ENCODE results near the gene TRIO.

TRIO gene

GRCh38 chr5:14556015-14556414 lies 412.9 kb downstream of the TRIO start:
- H3K4me3 ChIP-seq (ENCODE audit: low read length) = no peak overlapping the region
- no peak for TF ChIP-seq CTCF (conservative IDR thresholded peaks at IDR 0.05; ENCODE audit: low read length)

DNA sequence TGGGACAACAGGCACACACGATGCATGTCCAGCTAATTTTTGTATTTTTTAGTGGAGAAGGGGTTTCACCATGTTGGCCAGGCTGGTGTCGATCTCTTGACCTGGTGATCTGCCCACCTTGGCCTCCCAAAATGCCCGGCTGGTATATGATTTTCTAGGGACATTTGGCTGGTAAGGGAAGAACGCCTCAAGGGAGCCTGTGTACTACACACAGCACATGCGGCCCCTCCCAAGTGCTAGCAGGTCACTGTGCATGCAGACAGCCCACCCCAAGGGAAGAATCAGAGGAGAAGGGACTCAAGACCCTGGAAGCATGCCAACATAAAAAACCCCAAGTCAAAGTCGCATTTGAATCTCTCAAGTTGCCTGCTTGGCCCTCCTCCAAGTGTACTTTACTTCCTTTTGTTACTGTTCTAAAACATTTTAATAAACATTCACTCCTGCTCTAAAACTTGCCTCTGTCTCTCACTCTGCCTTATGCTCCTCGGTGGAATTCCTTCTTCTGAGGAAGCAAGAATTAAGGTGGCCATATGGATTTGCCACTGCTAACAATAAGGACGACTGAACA lies 414.1 kb downstream of the TRIO start:
- H3K4me3 ChIP-seq (ENCODE audit: low read length) = no peak overlapping the region
- DNase-seq (ENCODE audit: low read depth) = no peak
- TF ChIP-seq CTCF (conservative IDR thresholded peaks at IDR 0.05; ENCODE audit: low read length) = no peak

More at GRCh38 chr5:14556015-14556414, 412.9 kb downstream of the TRIO start:
- DNase-seq (ENCODE audit: low read depth) = no peak

DNA sequence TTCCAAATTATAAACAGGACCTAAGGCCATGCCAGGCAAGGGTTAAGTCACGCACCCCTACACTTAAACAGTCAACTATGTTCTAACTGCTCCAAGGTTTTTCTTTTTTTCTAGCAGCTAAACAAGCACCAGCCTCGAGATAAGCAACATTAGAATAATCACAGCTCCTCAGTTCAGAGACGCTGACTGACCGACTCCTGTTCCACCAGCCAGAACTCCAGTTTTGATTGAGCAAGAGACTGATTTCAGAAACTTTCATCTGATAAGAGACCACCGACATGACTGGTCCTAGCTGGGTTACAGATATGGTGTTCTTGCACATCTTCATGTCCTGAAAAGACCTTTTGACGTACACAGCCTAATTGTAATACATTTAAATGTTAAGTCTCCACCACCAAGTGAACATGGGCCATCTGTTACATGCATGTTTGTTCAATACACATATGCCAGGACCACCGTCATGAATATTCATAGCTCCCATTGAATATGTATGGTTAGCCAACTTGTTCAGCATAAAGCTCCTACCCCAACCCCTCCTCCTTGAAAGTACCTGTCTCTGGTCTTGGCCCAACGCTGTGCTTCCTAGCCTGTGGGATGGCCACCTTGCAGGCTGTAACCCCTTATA lies 414.8 kb downstream of the TRIO start:
- TF ChIP-seq CTCF (conservative IDR thresholded peaks at IDR 0.05; ENCODE audit: low read length) = no peak
- DNase-seq (ENCODE audit: low read depth) = no peak
- H3K4me3 ChIP-seq (ENCODE audit: low read length) = no peak overlapping the region
